GM18868 (cell line): ENCODE data around the gene KRTAP10-5.
"Not testable (repeated sequence)": the region's sequence is repeated elsewhere in the genome, so short reads cannot be mapped to it uniquely, and the experiment has no call there.

Source experiments
- ATAC-seq: cut with Tn5 transposase; IDR thresholded peaks from one replicate; pipeline ENCODE4 v1.9.1; 2021; ENCODE audit warnings: mild to moderate bottlenecking, moderate library complexity; ENCODE audit not compliant: unreplicated experiment

The KRTAP10-5 gene

GRCh38 chr21:44591801-44592130 is 11.4 kb upstream of the KRTAP10-5 start:
- not testable (repeated sequence) for ATAC-seq

- ATAC-seq, result not testable (repeated sequence)
These were observed 10.7 kb upstream of the KRTAP10-5 start for GRCh38 chr21:44590897-44591800.

- no peak for ATAC-seq
These were observed 9.9 kb upstream of the KRTAP10-5 start for GRCh38 chr21:44590311-44590721.

GRCh38 chr21:44589586-44590305 is 9.3 kb upstream of the KRTAP10-5 start:
- no peak for ATAC-seq

- ATAC-seq, result no peak
These were observed 8.7 kb upstream of the KRTAP10-5 start for GRCh38 chr21:44589094-44589493.

GRCh38 chr21:44585892-44586291 is 5.5 kb upstream of the KRTAP10-5 start:
- ATAC-seq, result no peak

GRCh38 chr21:44583800-44584147 is 3.4 kb upstream of the KRTAP10-5 start:
- ATAC-seq, result no peak

- no peak for ATAC-seq
These were observed 2.8 kb upstream of the KRTAP10-5 start for GRCh38 chr21:44583089-44583799.

- no peak for ATAC-seq
These were observed 1.7 kb upstream of the KRTAP10-5 start for GRCh38 chr21:44582055-44582454.

GRCh38 chr21:44581158-44581557 is 754 bp upstream of the KRTAP10-5 start:
- ATAC-seq, result no peak

- ATAC-seq, result no peak
These were observed 615 bp downstream of the KRTAP10-5 start for GRCh38 chr21:44579833-44580144.

- no peak for ATAC-seq
These were observed 1.2 kb downstream of the KRTAP10-5 start for GRCh38 chr21:44579056-44579832.

- ATAC-seq, result no peak
These were observed 1.9 kb downstream of the KRTAP10-5 start for GRCh38 chr21:44578371-44579055.

- ATAC-seq, result no peak
These were observed 4.4 kb downstream of the KRTAP10-5 start for GRCh38 chr21:44576025-44576420.

- no peak for ATAC-seq
These were observed 4.9 kb downstream of the KRTAP10-5 start for GRCh38 chr21:44575307-44576024.

- ATAC-seq, result no peak
These were observed 5.7 kb downstream of the KRTAP10-5 start for GRCh38 chr21:44574457-44575306.

- ATAC-seq, result not testable (repeated sequence)
These were observed 6.6 kb downstream of the KRTAP10-5 start, which contains the start of gene KRTAP10-4 for GRCh38 chr21:44573630-44574456. TSS of gene KRTAP10-4 (plus strand) at chr21:44573729. CDS start at chr21:44573759, 30 bp downstream.
